CD14-positive monocyte (primary cell): Measurements from ENCODE around the gene MRPS18A. TPM values are rescaled to one million over a fixed set of nuclear protein-coding genes. Genes with fewer than 3 reads are reported as not detected.

ENCODE experiments used
- DNase-seq, 3 donors: peaks; one replicate each; pipeline ENCODE4 v3.0.0-alpha.2; 2011 to 2022
- H2AFZ ChIP-seq: 2 replicates; pipeline ENCODE4 v1.6.0; 2012; ENCODE audit warnings: mild to moderate bottlenecking, low read depth, low read length, inconsistent platforms; ENCODE audit not compliant: insufficient read depth, poor library complexity, severe bottlenecking
- H3K27ac ChIP-seq, 2 donors: 1 replicate in 1 of 2; 2 replicates in 1 of 2; pipeline ENCODE4 v1.5.1; 2012 to 2013; ENCODE audit warnings: low read length in 2 of 2, control low read depth in 1 of 2, inconsistent platforms in 1 of 2, low read depth in 1 of 2, mild to moderate bottlenecking in 1 of 2
- H3K27me3 ChIP-seq, 2 donors: one replicate each; pipeline versions ENCODE4 v1.6.0 to v1.6.1; 2011 to 2013; ENCODE audit warnings: low read length in 2 of 2; ENCODE audit not compliant: control insufficient read depth in 2 of 2, insufficient read depth in 2 of 2
- H3K36me3 ChIP-seq, 2 donors: replicated peaks in 1 of 2; 1 replicate in 1 of 2; 2 replicates in 1 of 2; pipeline versions ENCODE4 v1.5.1 to v1.6.1; 2012 to 2013; ENCODE audit warnings: low read length in 2 of 2, control low read depth in 1 of 2, inconsistent platforms in 1 of 2, mild to moderate bottlenecking in 1 of 2; ENCODE audit not compliant: insufficient read depth in 2 of 2, control insufficient read depth in 1 of 2
- H3K4me1 ChIP-seq, 2 donors: 1 replicate in 1 of 2; 2 replicates in 1 of 2; pipeline versions ENCODE4 v1.5.1 to v1.6.1; 2012 to 2013; ENCODE audit warnings: low read length in 2 of 2, control low read depth in 1 of 2, inconsistent platforms in 1 of 2, mild to moderate bottlenecking in 1 of 2, moderate library complexity in 1 of 2; ENCODE audit not compliant: insufficient read depth in 2 of 2, control insufficient read depth in 1 of 2
- H3K4me2 ChIP-seq: replicated peaks from 2 replicates; pipeline ENCODE3; 2012; ENCODE audit warnings: low read length, moderate library complexity, mild to moderate bottlenecking; ENCODE audit not compliant: poor library complexity, severe bottlenecking; ENCODE audit errors: extremely low read depth
- H3K4me3 ChIP-seq, 3 experiments: fragments of 200-600 bp in 1 of 3; sonication (generic) in 1 of 3; replicated peaks in 1 of 3; 1 replicate in 2 of 3; 2 replicates in 1 of 3; pipeline ENCODE4 v1.5.1; 2011 to 2013; ENCODE audit warnings: low read length in 3 of 3, mild to moderate bottlenecking in 3 of 3, control low read depth in 2 of 3, low read depth in 2 of 3, inconsistent platforms in 1 of 3, moderate library complexity in 1 of 3
- H3K79me2 ChIP-seq: 2 replicates; pipeline ENCODE4 v1.6.0; 2012; ENCODE audit warnings: mild to moderate bottlenecking, control low read depth, inconsistent platforms, low read length, moderate library complexity; ENCODE audit not compliant: insufficient read depth
- H3K9ac ChIP-seq: 2 replicates; pipeline ENCODE4 v1.6.0; 2017; ENCODE audit warnings: low read length, mild to moderate bottlenecking; ENCODE audit not compliant: insufficient read depth, poor library complexity, severe bottlenecking
- H3K9me3 ChIP-seq, 2 donors: replicated peaks in 1 of 2; 1 replicate in 1 of 2; 2 replicates in 1 of 2; pipeline versions ENCODE4 v1.5.1 to v1.6.1; 2012 to 2013; ENCODE audit warnings: low read length in 2 of 2, control low read depth in 1 of 2; ENCODE audit not compliant: control insufficient read depth in 1 of 2, insufficient read depth in 1 of 2
- H4K20me1 ChIP-seq: 2 replicates; pipeline ENCODE4 v1.6.0; 2012; ENCODE audit warnings: mild to moderate bottlenecking, low read length, control low read depth, moderate library complexity; ENCODE audit not compliant: insufficient read depth
- H3K27ac Mint-ChIP-seq, 7 donors: one replicate each; pipeline ENCODE4 v1.8.0; 2020; ENCODE audit warnings: mild to moderate bottlenecking in 7 of 7, mixed read lengths in 7 of 7, moderate library complexity in 6 of 7, inconsistent platforms in 2 of 7
- H3K27me3 Mint-ChIP-seq, 3 donors: one replicate each; pipeline ENCODE4 v1.8.0; 2021 to 2022; ENCODE audit warnings: low read depth in 3 of 3, mild to moderate bottlenecking in 3 of 3, mixed read lengths in 3 of 3, moderate library complexity in 3 of 3, inconsistent platforms in 1 of 3
- H3K36me3 Mint-ChIP-seq, 2 donors: one replicate each; pipeline ENCODE4 v1.8.0; 2020; ENCODE audit warnings: mixed read lengths in 2 of 2, inconsistent platforms in 1 of 2, mild to moderate bottlenecking in 1 of 2
- H3K4me1 Mint-ChIP-seq: one replicate; pipeline ENCODE4 v1.8.0; 2020; ENCODE audit warnings: mild to moderate bottlenecking, mixed read lengths
- H3K4me3 Mint-ChIP-seq, 2 donors: one replicate each; pipeline ENCODE4 v1.8.0; 2020; ENCODE audit warnings: mild to moderate bottlenecking in 2 of 2, mixed read lengths in 2 of 2, moderate library complexity in 1 of 2
- H3K9me3 Mint-ChIP-seq, 7 donors: one replicate each; pipeline ENCODE4 v1.8.0; 2020 to 2022; ENCODE audit warnings: mixed read lengths in 7 of 7, mild to moderate bottlenecking in 6 of 7, moderate library complexity in 6 of 7, inconsistent platforms in 2 of 7
- WGBS: methylation state at CpG from one replicate; pipeline ENCODE4 v1.1.5; 2013; ENCODE audit warnings: missing lambda C conversion rate; ENCODE audit not compliant: insufficient coverage; 5-methylcytosine and 5-hydroxymethylcytosine counted together
- intact Hi-C, 2 donors: fragments of 100-400 bp; cut with micrococcal nuclease; formaldehyde crosslinking; loops; one replicate each; pipeline versions ENCODE4 v1.15.0 to v1.15.1; 2023
- polyA plus RNA-seq, 3 donors: library from polyadenylated mRNA; depleted of rRNA in 1 of 3; unstranded in 2 of 3; stranded (reverse) in 1 of 3; fragments of 300-500 nt in 2 of 3; fragments of >200 nt in 1 of 3; fragmentation: Illumina TruSeq in 2 of 3; gene quantifications; 1 replicate in 2 of 3; 2 replicates in 1 of 3; pipeline ENCODE4 v1.2.3, GENCODE V29; 2012 to 2021
- TF ChIP-seq, protein P1 (sequence below): fragments of 200-600 bp; IDR thresholded peaks from one replicate; pipeline ENCODE4 v1.8.0; 2022; ENCODE audit warnings: antibody characterized with exemption, mild to moderate bottlenecking

Gene MRPS18A
- polyA plus RNA-seq, 3 donors, result 17.3 to 45.3 (median 41.4) TPM

DNA sequence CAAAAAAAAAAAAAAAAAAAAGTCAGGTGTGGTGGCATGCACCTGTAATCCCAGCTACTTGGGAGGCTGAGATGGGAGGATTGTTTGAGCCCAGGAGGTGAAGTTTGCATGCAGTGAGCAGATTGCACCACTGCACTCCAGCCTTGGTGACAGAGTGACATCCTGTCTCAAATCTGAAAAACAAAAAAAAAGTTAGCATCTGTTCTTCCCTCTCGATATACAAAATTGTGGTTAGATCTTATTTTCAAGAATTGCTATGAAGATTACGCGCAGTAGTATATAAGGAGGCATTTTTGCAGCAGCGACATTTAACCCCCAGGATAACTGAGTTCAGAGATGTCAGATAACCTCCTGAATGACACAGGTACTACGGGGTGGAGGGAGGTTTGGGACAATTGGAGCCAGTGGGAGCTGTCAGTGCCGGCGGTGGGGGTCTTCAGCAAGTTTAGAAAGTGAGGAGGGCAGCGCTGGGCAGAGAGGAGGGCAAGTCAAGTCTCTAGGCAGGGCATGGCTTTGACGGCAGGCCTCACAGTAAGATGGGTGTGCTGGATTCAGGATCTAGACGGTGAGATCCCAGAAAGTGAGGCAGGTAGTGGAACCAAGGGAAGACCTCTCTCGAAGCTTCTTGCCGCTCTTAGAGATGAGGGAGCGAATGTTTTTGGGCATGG, 26.2 kb upstream of the MRPS18A start:
- peak overlapping the region in 1 of 7 donors; percentile 38 for H3K27ac Mint-ChIP-seq

DNA sequence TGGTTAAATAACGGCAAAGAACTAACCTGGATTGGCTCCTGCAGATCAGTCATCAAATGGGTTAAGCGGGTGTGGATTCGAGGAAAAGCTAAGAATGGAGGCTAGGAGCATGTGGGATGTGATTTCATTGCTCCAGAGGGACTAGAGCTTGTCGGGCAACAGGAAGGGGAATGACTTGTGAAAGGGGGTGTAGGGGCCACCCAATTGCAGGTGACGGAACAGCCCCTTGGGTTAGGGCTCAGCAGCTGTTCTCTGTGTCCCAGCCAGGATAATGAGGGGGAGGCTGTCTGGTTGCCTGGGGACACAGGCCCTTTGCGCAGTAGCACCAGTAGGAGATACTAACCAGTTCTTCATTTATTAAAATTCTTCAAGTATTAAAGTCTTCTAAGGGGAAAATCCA, 25.0 kb upstream of the MRPS18A start:
- Mint-ChIP-seq H3K36me3 (peaks cover 0 to 6% of the 10 kb centered on the region in 2 donors), H3K9me3 (no peaks in the 10 kb centered on the region)

More for the DNA sequence above, 26.2 kb upstream of the MRPS18A start:
- Histone ChIP-seq H3K27ac (no peak overlapping the region), H2AFZ (no peak overlapping the region), H3K79me2 (no peaks in the 10 kb centered on the region), H4K20me1 (no peaks in the 10 kb centered on the region), H3K9ac (no peak overlapping the region), H3K4me3 (no peak overlapping the region), H3K4me1 (peaks cover 12 to 15% of the 10 kb centered on the region in 2 donors), H3K27me3 (peaks cover 0 to 8% of the 10 kb centered on the region in 2 donors), H3K4me2 (no peak overlapping the region), H3K9me3 (no peaks in the 10 kb centered on the region), H3K36me3 (no peaks in the 10 kb centered on the region)
- Mint-ChIP-seq H3K9me3 (no peaks in the 10 kb centered on the region), H3K4me3 (peak overlapping the region in 1 of 2 donors; percentile 31), H3K36me3 (peaks cover 0 to 6% of the 10 kb centered on the region in 2 donors), H3K27me3 (peaks cover 20 to 29% (median 28%) of the 10 kb centered on the region in 3 donors), H3K4me1 (peaks cover 22% of the 10 kb centered on the region)
- TF ChIP-seq, protein P1, sequence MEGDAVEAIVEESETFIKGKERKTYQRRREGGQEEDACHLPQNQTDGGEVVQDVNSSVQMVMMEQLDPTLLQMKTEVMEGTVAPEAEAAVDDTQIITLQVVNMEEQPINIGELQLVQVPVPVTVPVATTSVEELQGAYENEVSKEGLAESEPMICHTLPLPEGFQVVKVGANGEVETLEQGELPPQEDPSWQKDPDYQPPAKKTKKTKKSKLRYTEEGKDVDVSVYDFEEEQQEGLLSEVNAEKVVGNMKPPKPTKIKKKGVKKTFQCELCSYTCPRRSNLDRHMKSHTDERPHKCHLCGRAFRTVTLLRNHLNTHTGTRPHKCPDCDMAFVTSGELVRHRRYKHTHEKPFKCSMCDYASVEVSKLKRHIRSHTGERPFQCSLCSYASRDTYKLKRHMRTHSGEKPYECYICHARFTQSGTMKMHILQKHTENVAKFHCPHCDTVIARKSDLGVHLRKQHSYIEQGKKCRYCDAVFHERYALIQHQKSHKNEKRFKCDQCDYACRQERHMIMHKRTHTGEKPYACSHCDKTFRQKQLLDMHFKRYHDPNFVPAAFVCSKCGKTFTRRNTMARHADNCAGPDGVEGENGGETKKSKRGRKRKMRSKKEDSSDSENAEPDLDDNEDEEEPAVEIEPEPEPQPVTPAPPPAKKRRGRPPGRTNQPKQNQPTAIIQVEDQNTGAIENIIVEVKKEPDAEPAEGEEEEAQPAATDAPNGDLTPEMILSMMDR, result no peak
- WGBS, result 98% methylated on average over 12 of the region's 13 CpGs
- intact Hi-C loops, result no loop called here
- no peak for DNase-seq

More for the DNA sequence above, 25.0 kb upstream of the MRPS18A start:
- H3K9ac ChIP-seq, result no peak overlapping the region
- no peak overlapping the region for H3K4me2 ChIP-seq
- 88% methylated on average over 4 of the region's 6 CpGs for WGBS
- H3K4me3 ChIP-seq, result no peak overlapping the region
- Mint-ChIP-seq H3K27ac (peak overlapping the region in 1 of 7 donors; percentile 71), H3K4me3 (no peak overlapping the region), H3K4me1 (peaks cover 28% of the 10 kb centered on the region), H3K27me3 (peaks cover 20 to 29% (median 22%) of the 10 kb centered on the region in 3 donors)
- intact Hi-C loops, result no loop called here
- DNase-seq, result no peak
- TF ChIP-seq, protein P1, result no peak
- H3K27ac ChIP-seq, result no peak overlapping the region
- no peaks in the 10 kb centered on the region for H3K79me2 ChIP-seq
- peaks cover 0 to 8% of the 10 kb centered on the region in 2 donors for H3K27me3 ChIP-seq
- no peaks in the 10 kb centered on the region for H3K36me3 ChIP-seq
- peaks cover 16 to 24% of the 10 kb centered on the region in 2 donors for H3K4me1 ChIP-seq
- no peaks in the 10 kb centered on the region for H3K9me3 ChIP-seq
- H2AFZ ChIP-seq, result no peak overlapping the region
- H4K20me1 ChIP-seq, result no peaks in the 10 kb centered on the region
